DMS79 (cell line): ENCODE results near the gene PARK7.

Experiments used
- DNase-seq: peaks from one replicate; lab custom pipeline; 2025; lab: John Stamatoyannopoulos, UW

PARK7 gene

DNA sequence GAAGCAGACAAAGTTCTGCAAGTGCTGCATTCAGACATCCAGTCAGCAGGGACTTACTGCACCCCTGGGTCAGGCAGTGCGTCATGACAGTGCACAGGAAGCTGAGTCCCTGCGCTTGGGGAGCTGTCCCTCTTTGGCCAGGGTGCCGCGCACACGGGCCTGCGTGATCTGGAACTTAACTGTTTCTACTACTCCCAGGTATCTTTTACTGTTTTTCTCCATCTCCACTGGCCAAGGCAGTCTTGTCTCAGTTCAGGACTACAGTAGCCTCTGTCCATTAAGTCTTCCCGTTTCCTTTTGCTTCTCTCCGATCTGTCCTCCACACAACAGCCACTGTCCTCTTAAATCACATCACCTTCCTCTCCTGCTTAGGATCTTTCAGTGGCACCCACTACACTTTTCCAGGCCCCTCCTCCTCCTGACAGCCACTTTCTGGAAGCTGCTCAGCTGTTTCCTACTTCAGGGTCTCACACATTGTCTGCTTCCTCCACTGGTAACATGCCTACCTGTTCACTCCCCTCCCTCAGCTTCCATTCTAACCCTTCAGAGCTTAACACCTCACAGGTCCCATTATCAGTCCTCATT lies 48.7 kb downstream of the PARK7 start:
- DNase-seq: no peak

DNA sequence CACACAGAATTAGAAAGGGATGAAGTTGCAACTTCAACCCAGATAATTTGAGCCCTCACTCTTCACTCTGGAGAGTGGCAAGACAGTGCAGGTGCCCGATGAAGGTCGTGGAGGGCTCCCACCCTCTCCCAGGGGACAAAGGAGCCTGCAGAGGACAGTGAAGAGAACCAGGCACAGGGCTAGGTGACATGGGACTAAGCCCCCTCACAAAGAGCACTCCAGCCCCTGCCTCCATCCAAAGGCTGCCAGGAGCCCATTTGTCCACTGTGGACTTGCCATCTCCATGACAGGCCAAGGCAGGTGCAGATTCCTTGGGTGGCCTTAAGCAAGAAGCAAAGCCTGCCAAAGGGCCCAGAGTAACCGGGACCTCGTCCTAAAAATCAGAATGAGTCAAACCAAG lies 49.5 kb downstream of the PARK7 start:
- no peak for DNase-seq

GRCh38 chr1:8011923-8012858 lies 50.7 kb downstream of the PARK7 start:
- no peak for DNase-seq

DNA sequence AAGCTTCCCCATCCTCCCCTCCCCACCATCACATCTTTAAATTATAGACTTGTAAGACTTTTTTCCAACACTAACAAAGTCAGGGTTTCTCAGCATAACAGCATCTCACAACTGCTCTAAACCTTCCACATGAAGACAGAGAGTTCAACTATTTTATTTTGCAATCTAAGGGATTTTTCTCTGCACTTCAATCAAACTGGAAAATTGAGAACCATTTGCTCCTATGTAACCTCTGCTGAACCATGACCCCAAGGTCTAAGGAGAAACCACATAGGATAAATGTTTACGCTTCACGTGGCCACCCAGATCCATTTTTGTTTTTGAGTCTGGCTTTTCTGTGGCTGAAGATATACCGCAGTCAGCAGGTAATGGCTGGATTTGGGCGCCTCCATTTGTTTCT lies 51.4 kb downstream of the PARK7 start:
- no peak for DNase-seq

DNA sequence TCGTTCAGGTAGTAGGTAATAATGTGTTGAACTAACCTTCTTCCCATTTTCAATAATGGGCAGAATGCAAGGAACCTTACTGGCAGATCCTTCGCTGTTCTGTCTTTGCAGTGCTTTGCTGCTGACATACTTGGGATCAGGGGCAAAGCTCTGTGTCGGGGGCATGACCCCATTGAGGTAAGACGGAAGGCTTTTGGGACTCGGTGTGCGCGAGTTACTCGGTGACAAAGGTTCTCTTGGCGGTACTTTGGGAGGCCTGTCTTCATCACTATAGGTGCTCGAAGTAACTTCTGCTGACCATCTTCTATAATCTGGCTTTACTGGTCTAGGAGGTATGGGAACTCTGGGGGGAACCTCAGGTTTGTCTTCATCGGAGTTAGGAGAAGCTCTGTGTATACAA lies 51.9 kb downstream of the PARK7 start:
- no peak for DNase-seq

- DNase-seq: no peak
Measured at GRCh38 chr1:8013800-8014199, 52.3 kb downstream of the PARK7 start.

DNA sequence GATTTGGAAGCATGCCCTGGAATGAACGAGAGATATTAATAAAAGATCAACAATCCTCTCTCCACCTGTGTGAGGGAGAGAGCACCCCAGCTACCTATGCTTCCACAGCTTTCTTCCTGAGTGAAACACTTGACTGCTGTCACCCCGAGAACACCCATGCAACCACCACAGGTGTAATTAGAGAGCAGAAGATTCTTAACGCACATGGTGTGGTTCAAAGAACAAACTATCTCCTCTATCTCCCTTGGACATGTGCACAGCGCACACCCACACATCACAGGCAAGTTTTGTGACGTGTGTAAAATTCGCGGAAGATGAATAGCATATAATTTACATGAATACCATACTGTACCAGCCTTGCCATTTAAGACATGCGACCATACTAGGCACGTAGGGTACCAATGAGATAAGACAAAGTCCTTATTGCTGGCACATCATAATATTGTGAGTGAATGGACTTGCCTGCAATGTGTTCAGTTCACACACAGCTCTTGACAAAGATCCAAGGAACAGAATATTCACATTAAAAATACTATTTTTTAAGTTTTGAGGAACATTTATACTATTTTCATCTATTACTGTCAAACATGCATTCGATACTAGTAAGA lies 53.0 kb downstream of the PARK7 start:
- DNase-seq: no peak

DNA sequence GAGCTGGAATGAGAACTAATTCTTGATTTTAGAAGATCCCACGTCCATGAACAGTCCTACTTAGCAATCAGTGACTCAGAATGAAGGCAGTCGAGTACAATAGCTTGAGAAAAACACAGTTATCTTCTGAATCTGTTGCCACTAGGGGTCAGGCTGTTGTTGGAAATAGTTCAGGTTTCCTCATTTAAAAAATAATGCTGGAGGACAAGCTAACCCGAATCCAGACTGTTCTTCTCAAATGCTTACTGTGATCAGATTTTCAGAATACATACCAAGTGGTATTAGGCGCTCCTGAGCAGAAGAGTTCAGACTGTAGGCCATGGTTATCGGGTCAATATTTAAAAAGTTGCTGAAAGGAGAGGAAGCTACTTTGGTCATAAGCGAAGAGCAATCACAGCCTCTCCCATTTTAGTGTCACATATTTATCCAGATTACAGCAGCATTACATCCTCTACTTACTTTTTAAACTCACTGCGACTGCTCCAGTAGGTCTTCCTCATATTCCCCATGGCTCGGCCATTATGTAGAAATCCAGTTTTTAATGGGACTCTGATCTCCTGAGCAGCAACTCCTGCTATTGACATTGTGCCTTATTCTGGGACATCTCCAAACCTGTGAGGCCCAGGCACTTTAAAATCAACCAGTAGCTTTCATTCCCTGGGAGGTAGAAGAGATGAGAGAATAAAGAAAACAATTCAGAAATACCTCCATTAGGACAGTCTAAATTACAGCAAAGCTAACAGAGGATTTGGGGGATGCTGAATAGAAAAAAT lies 53.7 kb downstream of the PARK7 start:
- DNase-seq: peak; percentile 33

DNA sequence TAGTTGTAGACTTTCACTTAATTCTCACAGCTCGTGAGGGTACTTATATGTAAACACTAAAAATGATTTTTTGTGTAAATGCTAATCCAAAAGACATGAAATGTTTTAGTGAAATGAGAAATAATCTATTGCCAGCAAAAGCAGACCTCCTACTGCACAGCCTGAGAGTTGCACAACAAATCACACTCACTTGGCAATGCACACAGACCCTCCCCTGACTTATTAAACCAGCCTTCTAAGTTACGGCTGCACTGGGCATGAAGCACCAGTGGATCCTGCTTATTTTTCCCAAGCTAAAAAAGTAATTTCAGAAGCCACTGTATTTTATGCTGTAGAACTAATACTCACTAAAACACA lies 54.3 kb downstream of the PARK7 start:
- DNase-seq: no peak

GRCh38 chr1:8016210-8016894 lies 54.8 kb downstream of the PARK7 start:
- DNase-seq: no peak

- DNase-seq: no peak
Measured at GRCh38 chr1:8016895-8017241, 55.4 kb downstream of the PARK7 start.

GRCh38 chr1:8017495-8018197 lies 56.1 kb downstream of the PARK7 start:
- DNase-seq: peak; percentile 32

GRCh38 chr1:8018492-8019228 lies 57.1 kb downstream of the PARK7 start:
- no peak for DNase-seq

DNA sequence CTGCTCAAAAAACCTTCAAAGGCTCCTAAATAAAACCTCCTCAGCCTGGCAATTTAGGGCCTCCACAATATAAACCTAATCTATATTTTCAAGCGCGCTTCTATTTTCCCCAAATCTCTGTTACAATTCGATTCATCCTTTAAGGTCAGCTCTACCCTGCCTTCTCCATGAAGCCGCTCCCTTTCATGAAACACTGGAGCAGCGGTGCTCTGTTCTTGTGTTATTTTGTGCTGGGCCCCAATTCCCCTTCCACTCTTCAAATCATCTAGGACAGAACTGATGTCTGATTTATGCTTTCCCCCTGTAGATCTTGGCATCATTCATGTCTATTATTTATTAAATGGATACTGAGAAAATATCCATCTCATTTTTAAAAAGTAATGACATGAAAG lies 57.7 kb downstream of the PARK7 start:
- no peak for DNase-seq

GRCh38 chr1:8020032-8020431 lies 58.5 kb downstream of the PARK7 start:
- no peak for DNase-seq

- DNase-seq: no peak
Measured at GRCh38 chr1:8021676-8022266, 60.3 kb downstream of the PARK7 start.

- no peak for DNase-seq
Measured at GRCh38 chr1:8022395-8023286, 61.1 kb downstream of the PARK7 start.

DNA sequence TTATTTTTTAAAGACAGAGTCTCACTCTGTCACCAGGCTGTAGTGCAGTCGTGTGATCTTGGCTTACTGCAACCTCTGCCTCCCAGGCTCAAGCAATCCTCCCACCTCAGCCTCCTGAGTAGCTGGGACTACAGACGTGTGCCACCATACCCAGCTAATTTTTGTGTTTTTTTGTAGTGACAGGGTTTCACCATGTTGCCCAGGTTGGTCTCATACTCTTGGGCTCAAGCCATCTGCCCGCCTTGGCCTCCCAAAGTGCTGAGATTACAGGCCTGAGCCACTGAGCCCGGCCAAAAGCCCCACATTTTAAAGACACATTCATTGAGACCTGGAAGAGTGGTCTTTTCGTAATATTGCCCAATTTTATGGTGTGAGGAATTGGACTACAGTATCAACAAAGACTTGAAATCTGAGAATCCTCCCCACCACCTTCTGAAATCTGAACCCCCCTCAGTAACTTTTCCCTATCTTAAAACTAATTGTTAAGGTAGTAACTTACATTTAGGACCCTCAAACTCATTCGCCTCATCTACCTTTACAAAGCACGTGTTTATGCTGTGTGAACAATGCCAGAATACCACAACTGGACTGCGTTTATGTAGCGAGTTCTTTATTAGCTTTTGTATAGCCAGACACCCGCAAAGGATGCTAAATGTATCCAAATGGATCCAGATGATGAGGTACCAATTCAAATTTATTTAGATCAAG lies 61.9 kb downstream of the PARK7 start:
- DNase-seq: no peak

GRCh38 chr1:8023995-8024313 lies 62.4 kb downstream of the PARK7 start:
- DNase-seq: no peak
